Neutrophil (primary cell): ENCODE measurements around the gene OR3A2.
"Not testable (repeated sequence)": the region's sequence is repeated elsewhere in the genome, so short reads cannot be mapped to it uniquely, and the experiment has no call there.

Source experiments
- H3K27ac ChIP-seq: fragments of 200-600 bp; sonication (generic); 2 replicates; pipeline ENCODE4 v1.5.1; 2016; ENCODE audit warnings: mild to moderate bottlenecking, moderate library complexity
- H3K27me3 ChIP-seq: fragments of 200-600 bp; sonication (generic); 2 replicates; pipeline ENCODE4 v1.6.0; 2016; ENCODE audit warnings: mild to moderate bottlenecking
- H3K36me3 ChIP-seq: fragments of 200-600 bp; sonication (generic); 2 replicates; pipeline ENCODE4 v1.5.1; 2017
- H3K4me1 ChIP-seq, 2 experiments: fragments of 200-600 bp in 1 of 2; sonication (generic) in 1 of 2; 1 replicate in 1 of 2; 2 replicates in 1 of 2; pipeline versions ENCODE4 v1.5.1 to v1.6.1; 2013 to 2016; ENCODE audit warnings: low read depth in 1 of 2, low read length in 1 of 2, mild to moderate bottlenecking in 1 of 2, moderate library complexity in 1 of 2; ENCODE audit not compliant: control insufficient read depth in 1 of 2, insufficient read depth in 1 of 2
- H3K4me3 ChIP-seq, 2 experiments: fragments of 200-600 bp in 1 of 2; sonication (generic) in 1 of 2; 1 replicate in 1 of 2; 2 replicates in 1 of 2; pipeline ENCODE4 v1.5.1; 2013 to 2016; ENCODE audit warnings: low read depth in 1 of 2, low read length in 1 of 2, mild to moderate bottlenecking in 1 of 2, moderate library complexity in 1 of 2
- H3K9me3 ChIP-seq: fragments of 200-600 bp; sonication (generic); 2 replicates; pipeline ENCODE4 v1.5.1; 2016
- CTCF ChIP-seq: fragments of 200-600 bp; sonication (generic); IDR thresholded peaks from 2 replicates; pipeline ENCODE4 v1.5.1; 2016; ENCODE audit warnings: antibody characterized with exemption

Gene OR3A2

DNA sequence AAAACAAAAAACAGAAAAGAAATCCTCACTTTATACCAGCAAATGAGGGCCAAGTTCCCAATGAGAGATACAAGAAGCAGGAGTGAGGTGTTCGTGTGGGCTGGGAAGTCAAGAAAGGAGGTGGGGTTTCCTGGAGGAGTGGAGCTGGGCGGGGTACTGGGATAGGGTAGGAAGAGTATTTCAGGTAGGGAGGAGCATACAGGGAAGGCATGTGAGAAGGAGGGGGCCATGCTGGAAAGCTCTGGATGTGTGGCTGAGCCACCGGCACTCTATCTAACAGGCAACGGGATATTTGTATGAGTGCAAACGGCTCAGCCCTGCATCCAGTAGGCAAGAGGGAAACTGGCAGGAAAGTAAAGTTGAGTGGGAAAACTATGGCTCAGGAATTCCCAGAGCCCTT lies 4.2 kb downstream of the OR3A2 start:
- Histone ChIP-seq H3K4me3 (no peak overlapping the region), H3K36me3 (no peaks in the 10 kb centered on the region), H3K4me1 (no peaks in the 10 kb centered on the region), H3K9me3 (no peaks in the 10 kb centered on the region), H3K27ac (no peak overlapping the region), H3K27me3 (peaks cover 30% of the 10 kb centered on the region)
- no peak for TF ChIP-seq CTCF

GRCh38 chr17:3378321-3378720 lies 7.8 kb downstream of the OR3A2 start:
- Histone ChIP-seq H3K27me3 (no peaks in the 10 kb centered on the region), H3K9me3 (no peaks in the 10 kb centered on the region), H3K4me3 (no peak overlapping the region), H3K4me1 (no peaks in the 10 kb centered on the region), H3K36me3 (no peaks in the 10 kb centered on the region), H3K27ac (no peak overlapping the region)
- no peak for TF ChIP-seq CTCF

- not testable (repeated sequence) for H3K27me3 ChIP-seq, H3K4me1 ChIP-seq, H3K4me3 ChIP-seq
Measured at GRCh38 chr17:3371167-3371566, 14.9 kb downstream of the OR3A2 start.

DNA sequence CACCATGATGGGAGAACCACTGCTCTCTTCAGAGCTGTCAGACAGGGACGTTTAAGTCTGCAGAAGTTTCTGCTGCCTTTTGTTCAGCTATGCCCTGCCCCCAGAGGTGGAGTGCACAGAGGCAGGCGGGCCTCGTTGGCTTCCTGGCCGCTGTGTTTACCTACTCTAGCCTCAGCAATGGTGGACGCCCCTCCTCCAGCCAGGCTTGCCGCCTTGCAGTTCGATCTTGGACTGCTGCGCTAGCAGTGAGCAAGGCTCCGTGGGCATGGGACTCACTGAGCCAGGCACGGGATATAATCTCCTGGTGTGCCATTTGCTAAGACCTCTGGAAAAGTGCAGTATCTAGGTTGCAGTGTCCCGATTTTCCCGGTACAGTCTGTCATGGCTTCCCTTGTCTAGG lies 43.3 kb downstream of the OR3A2 start:
- not testable (repeated sequence) for H3K9me3 ChIP-seq, H3K27me3 ChIP-seq, H3K27ac ChIP-seq, H3K4me3 ChIP-seq, H3K36me3 ChIP-seq, H3K4me1 ChIP-seq

More at GRCh38 chr17:3371167-3371566, 14.9 kb downstream of the OR3A2 start:
- not testable (repeated sequence) for H3K36me3 ChIP-seq, H3K27ac ChIP-seq, H3K9me3 ChIP-seq

GRCh38 chr17:3335876-3336275 lies 50.2 kb downstream of the OR3A2 start:
- peaks cover 5% of the 10 kb centered on the region for H3K27me3 ChIP-seq
- H3K27ac ChIP-seq: no peak overlapping the region
- no peaks in the 10 kb centered on the region for H3K36me3 ChIP-seq
- H3K9me3 ChIP-seq: no peaks in the 10 kb centered on the region
- H3K4me1 ChIP-seq: no peaks in the 10 kb centered on the region
- no peak overlapping the region for H3K4me3 ChIP-seq
- no peak for TF ChIP-seq CTCF

DNA sequence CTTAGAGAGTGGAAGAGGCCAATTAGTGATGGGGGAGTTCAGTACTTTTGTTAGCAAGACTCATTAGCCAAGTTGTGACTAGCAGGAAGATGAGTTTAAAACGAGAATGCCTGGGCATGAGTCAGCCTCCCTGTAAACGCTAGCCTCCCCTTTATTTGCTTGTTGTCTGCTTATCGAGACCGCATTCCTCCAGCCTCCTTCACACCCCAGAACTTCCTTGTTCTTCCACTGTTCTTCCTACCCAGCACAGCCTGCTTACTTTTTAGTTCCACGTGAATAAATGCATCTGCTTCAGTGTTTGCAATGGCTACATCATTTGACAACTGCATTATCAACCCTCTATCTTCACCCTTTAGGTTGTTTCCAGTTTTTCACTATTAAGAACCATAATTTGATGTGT lies 67.8 kb downstream of the OR3A2 start:
- no peak overlapping the region for H3K27ac ChIP-seq
- H3K4me1 ChIP-seq: no peaks in the 10 kb centered on the region
- no peak for TF ChIP-seq CTCF
- H3K4me3 ChIP-seq: no peak overlapping the region
- no peaks in the 10 kb centered on the region for H3K36me3 ChIP-seq
- H3K9me3 ChIP-seq: no peaks in the 10 kb centered on the region
- peaks cover 1% of the 10 kb centered on the region for H3K27me3 ChIP-seq

DNA sequence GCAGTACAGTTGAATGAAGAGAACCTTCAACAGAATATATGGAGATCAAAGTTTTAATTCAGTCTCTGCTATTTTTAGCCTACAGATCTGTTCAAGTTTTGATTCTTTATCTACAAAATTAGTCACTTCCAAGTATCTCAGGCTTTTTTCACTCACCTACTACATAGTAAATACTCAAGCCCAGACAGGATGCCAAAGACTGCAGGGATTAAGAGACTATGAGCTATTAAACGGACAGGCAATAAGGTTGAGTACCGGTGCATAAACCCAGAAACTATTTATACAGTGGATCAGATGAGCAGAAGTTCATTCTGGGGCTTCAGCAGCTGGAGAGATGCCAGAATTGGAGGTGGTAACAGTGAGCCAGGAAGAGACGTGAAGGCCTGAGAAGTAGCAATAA lies 69.3 kb downstream of the OR3A2 start:
- H3K27ac ChIP-seq: no peak overlapping the region
- TF ChIP-seq CTCF: no peak
- H3K27me3 ChIP-seq: peaks cover 5% of the 10 kb centered on the region
- H3K4me1 ChIP-seq: no peaks in the 10 kb centered on the region
- no peaks in the 10 kb centered on the region for H3K9me3 ChIP-seq
- no peaks in the 10 kb centered on the region for H3K36me3 ChIP-seq
- no peak overlapping the region for H3K4me3 ChIP-seq
